ENCODE data around the gene AK5.

Gene AK5

GRCh38 chr1:77552626-77553025 is 270.8 kb downstream of the AK5 start:
- H3K27ac ChIP-seq (ENCODE audit: low read depth, low read length), result no peak overlapping the region
- H3K4me1 ChIP-seq (ENCODE audit: control insufficient read depth, low read length), result no peaks in the 10 kb centered on the region
- H3F3A ChIP-seq (ENCODE audit: control insufficient read depth, insufficient read depth), result no peaks in the 10 kb centered on the region
- H3K27me3 ChIP-seq (ENCODE audit: control insufficient read depth, low read length), result no peaks in the 10 kb centered on the region; the same call in 1 of the 2 replicates
- H3K4me3 ChIP-seq (ENCODE audit: low read length), result no peak overlapping the region
- no peaks in the 10 kb centered on the region for H3K9me2 ChIP-seq (replicated peaks; ENCODE audit: control insufficient read depth, low read length)
- H3K9me3 ChIP-seq (ENCODE audit: control insufficient read depth, insufficient read depth, low read length), result no peaks in the 10 kb centered on the region
- H3K36me3 ChIP-seq (ENCODE audit: control insufficient read depth, low read length), result no peaks in the 10 kb centered on the region
- H3K4me2 ChIP-seq (ENCODE audit: low read length), result no peak overlapping the region
- H3K79me2 ChIP-seq (ENCODE audit: control insufficient read depth, low read length), result no peaks in the 10 kb centered on the region
- TF ChIP-seq EZH2phosphoT487 (IDR thresholded peaks at IDR 0.05; ENCODE audit: borderline replicate concordance, low read length) (no peak), CTCF (IDR thresholded peaks at IDR 0.05; ENCODE audit: low read depth, low read length, poor library complexity, severe bottlenecking) (no peak)
- no peaks in the 10 kb centered on the region for H4K20me1 ChIP-seq (ENCODE audit: control insufficient read depth, insufficient read depth, low read depth, low read length)

GRCh38 chr1:77553568-77554291 is 271.9 kb downstream of the AK5 start:
- Histone ChIP-seq H3K4me1 (ENCODE audit: control insufficient read depth, low read length) (no peaks in the 10 kb centered on the region), H3K27ac (ENCODE audit: low read depth, low read length) (no peak overlapping the region), H3K27me3 (ENCODE audit: control insufficient read depth, low read length) (no peaks in the 10 kb centered on the region; the same call in 1 of the 2 replicates), H3K9me2 (replicated peaks; ENCODE audit: control insufficient read depth, low read length) (no peaks in the 10 kb centered on the region), H3F3A (ENCODE audit: control insufficient read depth, insufficient read depth) (no peaks in the 10 kb centered on the region), H3K36me3 (ENCODE audit: control insufficient read depth, low read length) (no peaks in the 10 kb centered on the region), H4K20me1 (ENCODE audit: control insufficient read depth, insufficient read depth, low read depth, low read length) (no peaks in the 10 kb centered on the region), H3K4me2 (ENCODE audit: low read length) (no peak overlapping the region), H3K9me3 (ENCODE audit: control insufficient read depth, insufficient read depth, low read length) (no peaks in the 10 kb centered on the region), H3K4me3 (ENCODE audit: low read length) (no peak overlapping the region), H3K79me2 (ENCODE audit: control insufficient read depth, low read length) (no peaks in the 10 kb centered on the region)
- TF ChIP-seq CTCF (IDR thresholded peaks at IDR 0.05; ENCODE audit: low read depth, low read length, poor library complexity, severe bottlenecking) (no peak), EZH2phosphoT487 (IDR thresholded peaks at IDR 0.05; ENCODE audit: borderline replicate concordance, low read length) (no peak)

- H3K9me3 ChIP-seq (ENCODE audit: control insufficient read depth, insufficient read depth, low read length), result no peaks in the 10 kb centered on the region
- H3K36me3 ChIP-seq (ENCODE audit: control insufficient read depth, low read length), result no peaks in the 10 kb centered on the region
- no peak overlapping the region for H3K4me2 ChIP-seq (ENCODE audit: low read length)
- no peak overlapping the region for H3K4me3 ChIP-seq (ENCODE audit: low read length)
- no peak overlapping the region for H3K27ac ChIP-seq (ENCODE audit: low read depth, low read length)
- H4K20me1 ChIP-seq (ENCODE audit: control insufficient read depth, insufficient read depth, low read depth, low read length), result no peaks in the 10 kb centered on the region
- no peaks in the 10 kb centered on the region for H3K4me1 ChIP-seq (ENCODE audit: control insufficient read depth, low read length)
- no peaks in the 10 kb centered on the region for H3K79me2 ChIP-seq (ENCODE audit: control insufficient read depth, low read length)
- no peaks in the 10 kb centered on the region; the same call in 1 of the 2 replicates for H3K27me3 ChIP-seq (ENCODE audit: control insufficient read depth, low read length)
- no peaks in the 10 kb centered on the region for H3F3A ChIP-seq (ENCODE audit: control insufficient read depth, insufficient read depth)
- no peaks in the 10 kb centered on the region for H3K9me2 ChIP-seq (replicated peaks; ENCODE audit: control insufficient read depth, low read length)
- TF ChIP-seq EZH2phosphoT487 (IDR thresholded peaks at IDR 0.05; ENCODE audit: borderline replicate concordance, low read length), result no peak
- no peak for TF ChIP-seq CTCF (IDR thresholded peaks at IDR 0.05; ENCODE audit: low read depth, low read length, poor library complexity, severe bottlenecking)
Observed at GRCh38 chr1:77556045-77556444, 274.2 kb downstream of the AK5 start.
